Measurements from ENCODE around the gene HMGN1.

The HMGN1 gene

DNA sequence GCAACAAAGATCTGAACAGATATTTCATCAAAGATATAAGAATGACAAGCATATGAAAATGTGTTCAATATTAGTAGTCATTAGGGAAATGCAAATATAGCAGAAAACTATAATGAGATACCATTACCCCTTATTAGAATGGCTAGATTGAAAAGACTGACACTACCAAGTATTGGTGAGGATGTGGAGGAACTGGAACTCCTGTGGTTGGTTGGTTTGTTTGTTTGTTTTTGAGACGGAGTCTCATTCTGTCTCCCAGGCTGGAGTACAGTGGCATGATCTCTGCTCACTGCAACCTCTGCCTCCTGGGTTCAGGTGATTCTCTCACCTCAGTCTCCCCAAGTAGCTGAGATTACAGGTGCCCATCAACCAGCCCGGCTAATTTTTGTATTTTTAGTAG, 18.9 kb upstream of the HMGN1 start:
- Histone ChIP-seq H3K27ac (no peak overlapping the region), H3K36me3 (no peaks in the 10 kb centered on the region), H3K4me3 (no peak overlapping the region), H3K4me1 (peaks cover 11% of the 10 kb centered on the region), H3K9ac (no peak overlapping the region), H3K9me3 (peaks cover 4% of the 10 kb centered on the region), H3K4me2 (no peak overlapping the region), H3K27me3 (no peaks in the 10 kb centered on the region), H4K20me1 (no peaks in the 10 kb centered on the region)
- no peak for TF ChIP-seq Cebpa-rat (IDR thresholded peaks at IDR 0.05)

DNA sequence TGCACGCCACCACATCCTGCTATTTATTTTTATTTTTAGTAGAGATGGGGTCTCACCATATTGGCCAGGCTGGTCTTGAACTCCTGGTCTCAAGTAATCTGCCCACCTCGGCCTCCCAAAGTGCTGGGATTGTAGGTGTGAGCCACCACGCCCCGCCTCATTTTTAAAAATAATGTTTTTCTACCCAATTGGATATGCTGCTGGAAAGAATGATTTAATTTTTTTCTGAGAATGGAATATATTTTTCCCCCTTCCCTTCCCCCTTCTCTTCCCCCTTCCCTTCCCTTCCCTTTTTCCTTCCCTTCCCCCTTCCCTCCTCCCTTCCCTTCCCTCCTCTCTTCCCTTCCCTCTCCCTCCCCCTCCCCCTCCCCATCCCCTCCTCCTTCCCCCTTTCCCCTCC, 17.7 kb upstream of the HMGN1 start:
- Histone ChIP-seq H3K9me3 (peaks cover 4% of the 10 kb centered on the region), H4K20me1 (no peaks in the 10 kb centered on the region), H3K4me1 (peaks cover 11% of the 10 kb centered on the region), H3K27ac (no peak overlapping the region), H3K4me2 (no peak overlapping the region), H3K4me3 (no peak overlapping the region), H3K27me3 (no peaks in the 10 kb centered on the region), H3K9ac (no peak overlapping the region), H3K36me3 (no peaks in the 10 kb centered on the region)
- no peak for TF ChIP-seq Cebpa-rat (IDR thresholded peaks at IDR 0.05)

DNA sequence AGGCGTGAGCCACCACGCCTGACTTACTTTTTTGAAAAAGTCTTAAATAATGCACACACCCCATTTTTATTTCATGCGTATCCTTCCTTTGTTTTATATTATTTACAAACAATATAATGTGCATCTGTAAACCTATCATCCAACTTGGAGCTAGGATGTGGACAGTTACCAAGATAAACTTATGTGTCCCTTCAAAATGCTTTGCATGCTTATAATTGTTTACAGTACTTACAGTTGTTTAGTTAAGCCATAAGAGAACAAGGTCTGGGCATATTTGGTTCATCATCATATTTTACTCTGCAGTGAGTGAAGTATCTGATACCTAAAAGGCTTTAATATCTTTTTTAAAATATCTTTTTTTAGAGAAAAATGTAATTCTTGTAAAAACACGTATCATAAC, 16.1 kb upstream of the HMGN1 start:
- no peaks in the 10 kb centered on the region; the same call in 1 of the 2 replicates for H3K4me1 ChIP-seq
- TF ChIP-seq Cebpa-rat (IDR thresholded peaks at IDR 0.05): no peak

DNA sequence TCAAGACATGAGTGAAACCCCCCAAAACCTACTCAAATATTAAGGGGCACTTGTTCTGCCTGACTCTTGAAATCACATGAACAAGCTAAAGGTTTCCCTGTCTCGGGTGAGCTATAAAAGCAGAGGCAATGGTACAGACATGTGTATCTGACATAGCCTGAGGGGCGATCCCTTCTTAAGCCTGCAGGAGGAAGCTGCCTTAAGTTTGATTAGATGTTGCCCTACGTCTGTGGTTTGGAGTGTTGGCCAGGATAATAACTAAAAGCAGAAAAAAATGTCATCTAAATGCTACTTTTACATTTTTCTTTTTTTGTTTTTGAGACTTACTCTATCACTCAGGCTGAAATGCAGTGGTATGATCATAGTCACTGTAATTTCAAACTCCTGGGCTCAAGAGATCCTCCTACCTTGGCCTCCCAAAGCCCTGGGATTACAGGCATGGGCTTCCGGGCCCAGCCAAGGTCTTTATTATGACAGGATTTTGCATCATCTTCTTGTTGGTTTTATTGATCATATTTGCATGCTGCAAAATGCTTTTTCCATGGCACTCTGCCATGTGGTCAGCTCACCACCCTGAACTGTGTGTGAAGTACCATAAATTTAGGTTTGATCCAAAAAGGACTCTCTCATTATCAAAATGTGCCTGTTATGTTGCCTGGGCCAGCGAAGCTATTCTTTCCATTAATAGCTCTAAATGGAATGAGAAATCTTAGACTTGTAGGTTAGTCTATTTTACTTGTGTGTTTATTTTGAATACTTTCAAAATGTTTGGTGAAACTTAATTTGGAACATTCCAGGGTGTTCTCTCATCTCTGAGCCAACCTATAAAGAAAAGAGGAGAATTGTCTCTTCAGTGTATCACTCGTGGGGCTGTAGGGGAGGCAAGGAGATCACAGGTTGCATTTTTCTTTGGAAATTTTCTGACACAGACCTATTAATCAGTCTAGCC, 15.0 kb upstream of the HMGN1 start:
- Histone ChIP-seq H3K36me3 (no peaks in the 10 kb centered on the region), H3K4me2 (no peak overlapping the region), H3K27me3 (no peaks in the 10 kb centered on the region), H4K20me1 (no peaks in the 10 kb centered on the region), H3K27ac (no peak overlapping the region), H3K4me3 (no peak overlapping the region), H3K9ac (no peak overlapping the region), H3K9me3 (peaks cover 4% of the 10 kb centered on the region), H3K4me1 (no peaks in the 10 kb centered on the region)
- no peak for TF ChIP-seq Cebpa-rat (IDR thresholded peaks at IDR 0.05)

More for the DNA sequence above, 16.1 kb upstream of the HMGN1 start:
- Histone ChIP-seq H4K20me1 (no peaks in the 10 kb centered on the region), H3K27ac (no peak overlapping the region), H3K9me3 (peaks cover 4% of the 10 kb centered on the region), H3K4me3 (no peak overlapping the region), H3K27me3 (no peaks in the 10 kb centered on the region), H3K9ac (no peak overlapping the region), H3K36me3 (no peaks in the 10 kb centered on the region), H3K4me2 (no peak overlapping the region)

DNA sequence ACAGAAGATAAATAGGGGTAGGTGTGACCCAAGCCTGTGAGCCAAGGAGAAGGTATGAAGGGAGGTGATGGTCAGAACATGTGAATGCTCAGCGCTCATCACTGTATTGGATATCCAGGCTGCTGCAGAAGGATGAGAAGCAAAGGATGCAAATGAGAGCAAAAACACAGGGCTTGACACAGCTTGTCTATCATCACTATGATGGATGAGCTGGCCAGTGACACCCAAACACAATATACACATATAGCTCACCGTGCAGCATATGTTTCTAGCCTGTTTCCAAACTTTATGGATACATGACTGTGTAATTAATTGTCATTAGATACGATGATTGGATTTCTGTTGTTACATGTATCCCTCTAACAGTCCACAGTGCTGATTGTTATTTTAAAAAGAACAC, 13.8 kb upstream of the HMGN1 start:
- Histone ChIP-seq H3K27me3 (no peaks in the 10 kb centered on the region), H4K20me1 (no peaks in the 10 kb centered on the region), H3K4me2 (no peak overlapping the region), H3K9ac (no peak overlapping the region), H3K4me3 (no peak overlapping the region), H3K36me3 (no peaks in the 10 kb centered on the region), H3K4me1 (no peaks in the 10 kb centered on the region), H3K27ac (no peak overlapping the region), H3K9me3 (peaks cover under 1% of the 10 kb centered on the region; the same call in 1 of the 2 replicates)
- TF ChIP-seq Cebpa-rat (IDR thresholded peaks at IDR 0.05): no peak

DNA sequence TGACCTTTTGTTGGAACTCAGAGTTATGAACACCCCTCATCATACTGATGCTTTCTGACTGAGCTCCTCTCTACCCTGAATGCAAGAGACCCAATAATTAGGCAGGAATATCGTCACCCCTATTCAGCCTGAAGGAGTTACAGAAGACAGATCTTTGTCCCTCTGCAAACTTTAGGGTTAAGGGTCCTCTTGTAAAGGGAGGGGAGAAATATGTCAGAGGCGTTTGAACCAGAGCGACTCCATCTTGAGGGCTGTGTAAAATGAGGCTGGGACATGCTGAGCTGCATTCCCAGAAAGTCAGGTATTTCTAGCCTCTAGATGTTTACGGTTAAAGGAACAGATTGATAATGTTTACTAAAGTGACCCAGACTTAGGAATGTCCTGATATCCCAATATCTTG, 10.5 kb upstream of the HMGN1 start:
- H3K4me1 ChIP-seq: no peaks in the 10 kb centered on the region
- TF ChIP-seq Cebpa-rat (IDR thresholded peaks at IDR 0.05): no peak
- no peak overlapping the region for H3K4me3 ChIP-seq
- H3K36me3 ChIP-seq: no peaks in the 10 kb centered on the region
- no peaks in the 10 kb centered on the region for H3K27me3 ChIP-seq
- no peak overlapping the region for H3K9ac ChIP-seq
- no peak overlapping the region for H3K4me2 ChIP-seq
- no peaks in the 10 kb centered on the region for H3K9me3 ChIP-seq
- no peak overlapping the region for H3K27ac ChIP-seq
- no peaks in the 10 kb centered on the region for H4K20me1 ChIP-seq

DNA sequence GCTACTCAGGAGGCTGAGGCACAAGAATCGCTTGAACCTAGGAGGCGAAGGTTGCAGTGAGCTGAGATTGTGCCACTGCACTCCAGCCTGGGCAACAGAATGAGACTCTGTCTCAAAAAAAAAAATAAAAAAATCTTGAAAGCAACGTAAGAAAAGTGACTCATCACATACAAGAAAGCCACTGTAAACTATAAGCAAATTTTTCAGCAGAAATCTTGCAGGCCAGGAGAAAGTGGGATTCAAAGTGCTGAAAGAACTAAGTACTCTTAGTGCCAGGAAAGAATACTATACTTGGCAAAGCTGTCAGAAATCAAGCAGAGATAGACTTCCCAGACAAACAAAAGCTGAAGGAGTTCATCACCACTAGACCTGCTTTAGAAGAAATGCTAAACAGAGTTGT, 4.4 kb upstream of the HMGN1 start:
- TF ChIP-seq Cebpa-rat (IDR thresholded peaks at IDR 0.05): no peak
- Histone ChIP-seq H3K27ac (no peak overlapping the region), H3K9ac (no peak overlapping the region), H3K4me1 (peaks cover 11% of the 10 kb centered on the region), H3K27me3 (no peaks in the 10 kb centered on the region), H4K20me1 (peaks cover 2% of the 10 kb centered on the region; the same call in 1 of the 2 replicates), H3K4me3 (no peak overlapping the region), H3K36me3 (no peaks in the 10 kb centered on the region), H3K9me3 (no peaks in the 10 kb centered on the region), H3K4me2 (no peak overlapping the region)

DNA sequence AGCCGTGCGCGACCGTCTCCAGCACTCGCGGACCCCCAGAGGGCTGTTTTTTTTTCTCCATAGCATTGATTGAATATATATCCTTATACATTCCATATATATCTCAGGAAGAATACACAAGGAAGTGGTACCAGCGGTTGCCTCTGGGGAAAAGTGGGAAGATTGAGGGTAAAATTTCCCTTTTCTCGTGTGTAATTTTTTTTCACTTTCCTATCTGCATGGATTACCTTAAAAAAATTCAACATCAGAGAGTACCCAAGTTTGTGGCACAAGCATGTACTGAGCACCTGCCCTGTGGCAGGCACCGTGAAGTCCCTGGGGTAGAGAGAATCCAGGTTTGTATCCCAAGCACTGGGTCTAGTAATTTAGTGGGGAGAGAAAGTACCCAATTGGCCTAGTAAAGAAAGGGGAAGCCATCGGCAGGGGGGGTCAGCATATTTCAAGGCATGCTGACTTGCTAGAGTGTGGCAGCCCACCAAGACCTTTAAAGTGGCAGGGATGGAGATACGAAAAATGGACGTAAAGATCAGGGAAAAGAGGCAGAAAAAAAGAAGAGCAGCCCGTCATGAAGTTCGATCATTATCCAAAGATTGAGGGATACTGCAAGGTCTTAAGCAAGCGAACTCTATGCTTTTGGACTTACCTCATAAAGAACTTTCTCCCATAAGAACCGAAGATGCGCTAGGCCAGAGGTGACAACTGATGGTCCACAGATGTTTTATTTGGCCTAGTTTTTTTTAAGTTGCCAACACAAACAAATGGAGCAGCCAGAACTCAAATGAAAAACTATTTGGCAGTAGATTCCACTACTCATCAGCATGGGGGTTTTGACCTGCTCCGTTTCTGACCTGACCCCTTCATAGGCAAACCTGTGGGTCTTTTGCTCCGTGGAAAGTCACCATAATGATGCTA, 1.5 kb upstream of the HMGN1 start:
- H3K36me3 ChIP-seq: peaks cover 14% of the 10 kb centered on the region
- H3K4me1 ChIP-seq: peaks cover 29% of the 10 kb centered on the region
- H3K4me2 ChIP-seq: peak overlapping the region; percentile 92
- peak overlapping the region; percentile 88 for H3K27ac ChIP-seq
- peak overlapping the region; percentile 76 for H3K4me3 ChIP-seq
- H3K9me3 ChIP-seq: no peaks in the 10 kb centered on the region
- no peak for TF ChIP-seq Cebpa-rat (IDR thresholded peaks at IDR 0.05)
- H4K20me1 ChIP-seq: peaks cover 31% of the 10 kb centered on the region
- no peaks in the 10 kb centered on the region for H3K27me3 ChIP-seq
- H3K9ac ChIP-seq: peak overlapping the region; percentile 85

DNA sequence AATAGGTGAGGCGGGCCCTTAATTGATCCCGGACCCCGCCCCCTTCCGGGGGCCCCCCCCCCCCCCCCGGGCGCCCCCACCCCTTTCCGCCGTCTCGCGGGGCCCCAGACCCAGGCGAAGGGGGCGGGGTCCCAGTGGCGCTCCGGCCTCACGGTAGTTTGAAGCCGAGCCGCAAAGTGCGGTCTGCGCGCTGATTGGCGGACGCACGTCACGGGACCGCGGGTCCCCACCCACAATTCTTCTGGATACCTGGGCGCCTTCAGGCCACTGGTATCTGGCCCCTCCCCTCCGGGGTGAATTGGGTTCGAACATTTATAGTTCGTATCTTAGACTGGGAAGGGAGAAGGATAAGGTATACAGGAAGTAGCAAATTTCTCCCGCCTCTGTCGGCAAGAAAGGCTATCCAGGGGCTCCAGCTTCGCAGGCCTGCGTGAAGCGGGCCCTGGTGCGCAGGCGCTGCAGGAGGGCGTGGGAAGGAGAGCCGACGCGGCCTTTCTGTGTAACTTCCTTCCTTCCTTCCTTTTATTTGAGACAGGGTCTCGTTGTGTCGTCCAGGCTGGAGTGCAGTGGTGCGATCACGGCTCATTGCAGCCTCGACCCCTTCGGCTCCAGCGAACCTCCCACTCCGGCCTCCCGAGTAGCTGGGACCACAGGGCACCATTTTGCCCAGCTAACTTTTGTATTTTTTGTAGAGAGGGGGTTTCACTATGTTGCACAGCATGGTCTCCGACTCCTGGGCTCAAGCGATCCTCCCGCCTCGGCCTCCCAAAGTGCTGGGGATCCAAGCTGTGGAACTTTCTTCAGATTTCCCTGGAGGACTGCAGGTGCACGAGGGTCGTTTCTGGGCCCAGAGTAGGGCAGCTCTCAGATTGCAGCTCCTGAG, 564 bp upstream of the HMGN1 start:
- Histone ChIP-seq H3K4me2 (peak overlapping the region; percentile 92), H4K20me1 (peaks cover 40% of the 10 kb centered on the region), H3K9ac (peak overlapping the region; percentile 85), H3K9me3 (no peaks in the 10 kb centered on the region), H3K4me3 (peak overlapping the region; percentile 76), H3K27ac (peak overlapping the region; percentile 88), H3K36me3 (peaks cover 21% of the 10 kb centered on the region), H3K4me1 (peaks cover 38% of the 10 kb centered on the region), H3K27me3 (no peaks in the 10 kb centered on the region)
- TF ChIP-seq Cebpa-rat (IDR thresholded peaks at IDR 0.05): no peak
